Endometrial microvascular endothelial cells (primary cell): ENCODE measurements around the gene FAM120AOS. TPM values are rescaled to one million over a fixed set of nuclear protein-coding genes. Genes with fewer than 3 reads are reported as not detected.
"Not testable (repeated sequence)": the region's sequence is repeated elsewhere in the genome, so short reads cannot be mapped to it uniquely, and the experiment has no call there.

ENCODE experiments used
- in situ Hi-C: cut with HindIII; loops from 2 replicates; pipeline ENCODE4 v1.10.0; 2017; ENCODE audit warnings: low sequenced_read_pairs, low pct_unique_long_range_greater_than_20kb; ENCODE audit errors: inconsistent ontology term
- total RNA-seq: library from RNA; depleted of rRNA; stranded (reverse); fragments of >200 nt; gene quantifications from one replicate; pipeline ENCODE4 v1.2.3, GENCODE V29; 2015; ENCODE audit errors: inconsistent ontology term

FAM120AOS gene
- total RNA-seq, 1 donor from 2014 or later = 33.6 TPM

GRCh38 chr9:93450945-93451815 lies 2.2 kb downstream of the FAM120AOS start, which contains the start of gene FAM120A:
TSS of gene FAM120A (plus strand) at chr9:93451685. CDS start at chr9:93451916, 231 bp downstream.
- in situ Hi-C loops = no loop called here

DNA sequence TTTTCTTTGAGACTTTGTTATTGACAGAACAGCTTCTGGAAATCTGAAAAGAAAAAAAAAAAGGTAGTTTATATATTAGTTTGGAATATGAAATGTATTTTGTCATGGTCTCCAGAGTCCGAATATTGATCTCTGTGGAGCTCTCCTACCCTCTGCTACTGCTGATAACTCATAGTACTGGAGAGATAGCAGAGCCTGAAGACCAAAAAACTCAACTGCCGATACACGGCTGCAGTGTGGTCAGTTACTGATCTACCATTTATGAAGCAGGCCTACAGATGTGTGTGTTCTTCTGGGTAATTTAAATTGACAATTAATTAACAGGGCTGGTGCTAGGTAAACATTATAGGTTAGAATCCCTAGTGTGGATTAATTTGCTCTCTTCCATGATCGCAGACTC lies 5.7 kb downstream of the FAM120AOS start:
- in situ Hi-C loops = no loop called here

GRCh38 chr9:93446073-93446472 lies 7.3 kb downstream of the FAM120AOS start:
- in situ Hi-C loops = no loop called here

GRCh38 chr9:93440896-93441580 lies 12.3 kb downstream of the FAM120AOS start:
- in situ Hi-C loops = no loop called here

- in situ Hi-C loops = not testable (repeated sequence)
Observed at GRCh38 chr9:93439301-93439700, 14.1 kb downstream of the FAM120AOS start.

DNA sequence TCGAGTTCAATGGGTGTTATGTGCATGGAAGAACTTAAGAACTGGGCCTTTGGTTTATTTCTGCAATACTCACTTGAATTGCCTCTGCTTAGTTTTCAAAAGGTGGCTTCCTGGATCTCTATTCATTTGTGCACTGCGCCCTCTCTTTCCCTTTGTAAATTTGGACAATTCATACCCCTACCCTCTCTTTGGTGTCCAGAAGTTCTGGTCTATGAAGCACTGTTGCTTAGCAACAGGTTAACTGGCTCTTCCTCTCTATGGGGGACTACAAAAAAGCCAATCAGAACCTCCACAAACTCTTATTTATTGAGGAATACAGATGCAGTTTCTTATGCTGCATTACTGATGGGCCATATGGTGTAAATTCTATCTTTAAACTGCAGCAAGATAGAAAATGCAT lies 15.4 kb downstream of the FAM120AOS start:
- in situ Hi-C loops = no loop called here

DNA sequence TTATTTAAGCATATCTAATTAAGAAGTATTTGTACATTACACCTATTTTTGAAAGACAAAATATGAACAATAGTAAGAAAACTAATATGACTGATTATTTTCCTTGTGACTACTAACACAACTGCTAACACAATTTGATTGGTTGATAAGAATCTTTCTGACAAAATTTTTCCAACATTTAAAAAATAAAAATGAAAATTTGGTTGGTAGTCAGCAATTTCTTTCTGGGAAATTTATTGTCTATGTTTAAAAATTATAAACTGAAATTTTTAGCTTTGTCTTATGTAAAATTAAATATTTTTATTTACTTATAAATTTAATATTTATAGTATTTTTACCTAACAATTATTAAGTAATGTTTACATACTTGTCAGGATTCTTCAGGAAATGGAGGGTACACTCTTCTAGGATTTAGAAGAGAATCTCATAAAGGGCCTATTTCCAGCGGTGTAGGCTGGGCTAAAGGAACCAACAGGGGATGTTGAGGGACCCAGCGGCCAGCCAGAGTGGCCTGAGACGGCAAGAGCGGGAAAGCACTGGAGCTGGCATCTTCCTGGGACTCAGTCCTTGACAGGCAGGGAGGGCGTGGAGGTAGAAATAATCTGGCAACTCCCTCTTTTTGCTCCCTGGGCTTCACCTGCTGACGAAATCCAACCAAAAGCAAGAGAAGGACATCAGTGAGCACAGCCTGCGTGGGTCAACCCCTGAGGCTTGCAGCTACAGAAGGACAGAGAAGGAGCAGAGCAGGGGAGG lies 16.6 kb downstream of the FAM120AOS start:
- in situ Hi-C loops = no loop called here

DNA sequence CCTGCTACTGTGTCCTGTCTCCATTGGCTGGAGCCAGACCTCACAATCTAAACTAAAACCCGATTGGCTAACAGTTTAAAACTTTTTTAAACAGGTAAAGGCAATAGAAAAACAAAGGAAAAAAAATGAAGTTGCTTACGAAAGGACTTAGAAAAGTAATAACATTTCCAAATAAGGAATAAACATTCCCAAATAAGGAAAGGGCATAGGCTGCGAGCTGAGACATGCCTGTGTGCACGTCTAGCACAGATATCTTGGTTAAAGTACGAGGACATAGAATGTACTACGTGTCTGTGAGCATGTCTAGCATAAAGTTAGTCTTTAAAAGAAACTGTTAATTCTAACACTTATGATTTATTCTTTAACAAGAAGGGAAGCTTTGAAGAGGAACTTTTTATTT lies 17.2 kb downstream of the FAM120AOS start:
- in situ Hi-C loops = no loop called here

- in situ Hi-C loops = no loop called here
Observed at GRCh38 chr9:93435386-93435785, 18.0 kb downstream of the FAM120AOS start.

DNA sequence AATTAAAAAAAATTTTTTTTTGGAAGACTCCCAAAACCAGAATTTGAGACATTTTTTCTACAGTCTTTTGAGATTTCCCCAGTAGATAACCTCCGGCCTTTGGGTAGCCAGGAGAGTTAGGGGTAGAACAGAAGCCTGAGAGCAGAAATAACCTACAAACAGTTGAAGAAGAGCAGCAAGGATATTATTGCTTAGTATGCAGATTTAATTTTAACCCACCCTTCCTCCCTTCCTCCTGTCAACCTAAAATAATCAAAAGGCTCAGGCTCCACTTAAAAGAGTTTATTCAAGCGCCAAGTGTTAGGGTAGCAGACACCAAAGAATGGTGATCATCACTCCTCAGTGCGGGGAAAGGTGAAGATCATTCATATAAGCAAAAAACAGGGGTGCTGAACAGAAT lies 19.3 kb downstream of the FAM120AOS start:
- in situ Hi-C loops = no loop called here

GRCh38 chr9:93432964-93433363 lies 20.4 kb downstream of the FAM120AOS start:
- in situ Hi-C loops = no loop called here

DNA sequence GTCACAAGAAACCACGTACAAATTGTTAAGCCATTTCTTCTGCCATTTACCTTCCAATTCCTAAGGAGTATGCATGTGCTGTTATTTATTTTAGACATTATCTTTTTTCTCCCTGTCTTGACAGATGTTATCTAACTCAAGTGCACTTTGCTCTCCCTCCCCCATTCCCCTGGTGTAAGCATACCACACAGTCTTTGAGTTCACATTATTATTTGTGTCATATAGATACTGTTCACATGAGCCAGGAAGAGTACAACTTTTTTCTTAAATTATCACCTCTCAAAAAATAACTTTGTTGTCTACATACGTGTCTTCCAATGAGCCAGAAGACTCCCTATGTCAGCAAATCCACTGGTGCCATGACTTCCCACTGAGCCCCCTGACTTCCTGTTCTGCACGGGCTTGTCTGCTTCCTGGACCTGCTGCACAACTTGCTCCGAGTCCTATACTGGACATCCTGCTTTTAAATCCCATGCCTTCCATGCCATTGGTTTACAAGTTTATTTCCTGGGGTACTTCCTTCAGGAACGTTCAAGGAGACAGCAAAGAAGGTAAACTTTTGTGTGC lies 21.8 kb downstream of the FAM120AOS start:
- in situ Hi-C loops = no loop called here

DNA sequence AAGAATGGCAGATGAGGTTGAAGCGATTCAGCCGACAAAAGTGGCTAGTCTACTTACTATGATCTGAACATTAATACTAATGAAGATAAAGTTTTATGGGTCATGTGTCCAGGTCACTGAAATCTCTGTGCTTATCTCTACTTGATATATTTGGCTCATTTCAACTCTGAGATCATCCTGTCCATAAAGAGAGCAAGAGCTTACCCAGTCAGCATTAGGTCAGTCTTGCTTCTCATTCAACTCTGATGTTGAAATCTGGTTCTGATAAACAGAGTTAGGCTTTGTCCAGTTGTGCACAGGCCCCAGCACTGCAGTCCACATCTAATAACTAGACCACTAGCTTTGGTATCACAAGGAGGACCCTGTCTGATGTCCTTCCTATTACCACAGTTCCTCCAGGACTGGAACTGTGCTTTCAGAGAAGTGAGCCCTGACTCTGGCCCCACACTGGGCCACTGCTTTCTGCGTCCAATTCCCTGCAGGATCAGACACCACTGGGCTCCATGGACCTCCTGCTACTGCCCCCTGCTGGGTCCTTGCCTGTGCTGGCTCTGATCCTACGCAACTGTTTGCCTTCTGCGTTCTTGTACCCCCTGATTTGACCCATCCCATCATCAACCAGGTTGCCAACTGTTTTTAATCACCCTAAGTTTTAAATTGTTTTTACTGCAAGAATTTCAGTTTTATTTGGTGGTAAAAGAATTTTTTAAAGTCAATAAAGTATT lies 25.6 kb downstream of the FAM120AOS start:
- in situ Hi-C loops = no loop called here

DNA sequence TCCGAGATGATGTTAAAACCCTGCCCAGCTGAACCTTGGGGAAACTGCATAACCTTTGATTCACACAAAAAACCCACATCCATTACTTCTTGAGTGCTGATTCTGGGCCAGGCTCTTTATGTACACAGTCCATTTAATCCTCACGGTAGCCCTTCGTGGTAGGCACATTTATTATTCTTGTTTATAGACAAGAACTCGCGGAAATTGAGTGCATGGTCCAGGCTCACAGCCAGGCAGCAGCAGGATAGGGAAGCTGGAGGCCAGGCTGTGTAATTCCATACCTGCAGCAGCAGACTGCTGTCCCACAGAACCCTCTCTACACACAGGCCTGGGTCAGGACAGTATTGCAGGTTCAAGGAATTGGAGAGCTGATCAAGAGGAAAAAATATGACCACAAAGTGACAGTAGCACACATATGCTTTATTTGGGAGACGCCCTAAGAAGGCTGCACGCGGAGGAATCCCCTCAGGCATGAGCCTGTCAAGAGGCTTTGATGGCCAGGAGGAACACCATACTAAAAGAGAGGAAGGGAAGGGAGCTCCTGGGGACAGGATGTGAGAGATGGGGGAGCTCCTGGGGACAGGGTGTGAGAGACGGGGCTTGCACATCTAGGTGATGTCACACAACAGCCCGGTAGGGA lies 30.3 kb downstream of the FAM120AOS start:
- in situ Hi-C loops = no loop called here

GRCh38 chr9:93419023-93419422 lies 34.4 kb downstream of the FAM120AOS start:
- in situ Hi-C loops = no loop called here

DNA sequence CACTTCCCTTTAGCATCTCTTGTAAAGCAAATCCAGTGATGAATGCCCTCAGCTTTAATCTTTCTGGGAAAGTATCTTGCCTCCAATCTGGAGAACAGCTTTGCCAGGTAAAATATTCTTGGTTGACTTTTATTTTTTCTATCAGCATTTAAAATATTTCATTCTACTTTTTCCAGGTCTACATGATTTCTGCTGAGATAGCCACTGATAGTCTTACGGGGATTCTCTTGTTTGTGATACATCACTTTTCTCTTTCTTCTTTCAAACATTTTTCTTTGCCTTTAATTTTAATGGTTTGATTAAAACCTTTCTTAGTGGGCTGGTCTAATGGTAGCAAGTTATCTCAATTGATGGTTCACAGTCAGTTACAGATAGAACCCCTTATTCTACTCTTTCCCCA lies 35.8 kb downstream of the FAM120AOS start:
- in situ Hi-C loops = no loop called here

- in situ Hi-C loops = no loop called here
Observed at GRCh38 chr9:93416530-93417235, 36.7 kb downstream of the FAM120AOS start.
